Endothelial cell of umbilical vein (primary cell): Measurements from ENCODE around the gene SNX9.

Experiments used
- MAX ChIP-seq: IDR thresholded peaks from 2 replicates; pipeline ENCODE4 v1.6.1; 2011; ENCODE audit not compliant: insufficient read depth, insufficient read length
- TF ChIP-seq, protein P1 (sequence below), 2 donors: IDR thresholded peaks; 1 replicate in 1 of 2; 2 replicates in 1 of 2; pipeline ENCODE4 v1.5.1; 2011; ENCODE audit warnings: low read length in 2 of 2, mild to moderate bottlenecking in 2 of 2, moderate library complexity in 2 of 2, control low read depth in 1 of 2, inconsistent platforms in 1 of 2, low read depth in 1 of 2; ENCODE audit not compliant: insufficient read depth in 1 of 2; ENCODE audit errors: extremely low read depth in 1 of 2

- TF ChIP-seq, protein P1, sequence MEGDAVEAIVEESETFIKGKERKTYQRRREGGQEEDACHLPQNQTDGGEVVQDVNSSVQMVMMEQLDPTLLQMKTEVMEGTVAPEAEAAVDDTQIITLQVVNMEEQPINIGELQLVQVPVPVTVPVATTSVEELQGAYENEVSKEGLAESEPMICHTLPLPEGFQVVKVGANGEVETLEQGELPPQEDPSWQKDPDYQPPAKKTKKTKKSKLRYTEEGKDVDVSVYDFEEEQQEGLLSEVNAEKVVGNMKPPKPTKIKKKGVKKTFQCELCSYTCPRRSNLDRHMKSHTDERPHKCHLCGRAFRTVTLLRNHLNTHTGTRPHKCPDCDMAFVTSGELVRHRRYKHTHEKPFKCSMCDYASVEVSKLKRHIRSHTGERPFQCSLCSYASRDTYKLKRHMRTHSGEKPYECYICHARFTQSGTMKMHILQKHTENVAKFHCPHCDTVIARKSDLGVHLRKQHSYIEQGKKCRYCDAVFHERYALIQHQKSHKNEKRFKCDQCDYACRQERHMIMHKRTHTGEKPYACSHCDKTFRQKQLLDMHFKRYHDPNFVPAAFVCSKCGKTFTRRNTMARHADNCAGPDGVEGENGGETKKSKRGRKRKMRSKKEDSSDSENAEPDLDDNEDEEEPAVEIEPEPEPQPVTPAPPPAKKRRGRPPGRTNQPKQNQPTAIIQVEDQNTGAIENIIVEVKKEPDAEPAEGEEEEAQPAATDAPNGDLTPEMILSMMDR (IDR thresholded peaks at IDR 0.05; ENCODE audit: extremely low read depth in 1 of 2, insufficient read depth in 1 of 2, low read depth in 1 of 2, low read length in 2 of 2): no peak
- no peak for TF ChIP-seq MAX
These were observed 24.2 kb upstream of the SNX9 start for GRCh38 chr6:157798851-157799250.
